GM23338 (cell line): Measurements from ENCODE around the gene SUN5.

Source experiments
- CREB1 ChIP-seq: fragments of 250-450 bp; sonication (Bioruptor Pico); IDR thresholded peaks from 2 replicates; pipeline ENCODE4 v1.5.0; 2020; ENCODE audit warnings: low read depth, mild to moderate bottlenecking, moderate library complexity
- EZH2 ChIP-seq: fragments of 200-600 bp; sonication (generic); IDR thresholded peaks from one replicate; pipeline ENCODE4 v1.8.0; 2017; ENCODE audit warnings: antibody characterized with exemption, mild to moderate bottlenecking, low read depth; ENCODE audit not compliant: unreplicated experiment
- EZH2phosphoT487 ChIP-seq: fragments of 200-600 bp; sonication (generic); IDR thresholded peaks from one replicate; pipeline ENCODE4 v1.8.1; 2018; ENCODE audit warnings: antibody characterized with exemption; ENCODE audit not compliant: unreplicated experiment
- JUNB ChIP-seq: IDR thresholded peaks from one replicate; pipeline ENCODE4 v1.6.1; 2016; ENCODE audit warnings: antibody characterized with exemption; ENCODE audit not compliant: unreplicated experiment
- POLR2AphosphoS5 ChIP-seq: IDR thresholded peaks from 2 replicates; pipeline ENCODE4 v1.6.1; 2016; ENCODE audit warnings: antibody characterized with exemption, low read depth
- TF ChIP-seq, protein P1 (sequence below), 2 experiments: fragments of 200-600 bp in 1 of 2; sonication (generic) in 1 of 2; conservative IDR thresholded peaks; 2 replicates each; pipeline versions ENCODE4 v1.5.1 to v1.6.1; 2016 to 2017; ENCODE audit warnings: antibody characterized with exemption in 2 of 2, low read depth in 2 of 2, mild to moderate bottlenecking in 2 of 2, moderate library complexity in 1 of 2
- TF ChIP-seq, protein P2 (sequence below): IDR thresholded peaks from one replicate; pipeline ENCODE4 v1.6.1; 2018; ENCODE audit warnings: antibody characterized with exemption; ENCODE audit not compliant: unreplicated experiment

DNA sequence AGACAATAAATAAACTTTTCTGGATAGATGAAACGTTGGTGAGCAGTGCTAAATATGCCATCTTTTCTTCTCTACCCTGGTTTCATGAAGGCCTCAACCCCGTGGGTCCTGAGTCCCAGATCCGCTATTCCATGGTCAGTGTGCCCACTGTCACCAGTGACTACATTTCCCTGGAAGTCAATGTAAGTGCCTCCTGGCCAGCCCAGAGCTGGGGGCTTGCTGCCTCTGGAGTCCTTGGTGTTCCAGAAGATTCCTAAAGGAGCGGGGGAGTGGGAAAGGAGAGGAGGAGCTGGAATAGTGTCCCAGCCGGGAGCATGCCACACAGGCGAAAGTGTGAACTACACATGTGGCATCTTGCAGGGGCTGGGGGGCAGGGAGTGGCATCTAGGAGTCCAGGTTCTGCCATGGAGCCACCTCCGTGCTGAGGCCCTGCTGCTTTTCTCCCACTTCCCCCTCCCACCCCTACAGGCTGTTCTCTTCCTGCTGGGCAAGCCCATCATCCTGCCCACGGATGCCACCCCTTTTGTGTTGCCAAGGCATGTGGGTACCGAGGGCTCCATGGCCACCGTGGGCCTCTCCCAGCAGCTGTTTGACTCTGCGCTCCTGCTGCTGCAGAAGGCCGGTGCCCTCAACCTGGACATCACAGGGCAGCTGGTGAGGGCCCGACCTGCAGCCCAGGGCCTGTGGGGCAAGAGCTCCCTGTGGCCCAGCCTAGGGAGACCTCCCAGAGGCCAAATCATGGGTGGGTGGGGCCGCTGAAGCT, 14.1 kb upstream of the SUN5 start:
- TF ChIP-seq, protein P1, sequence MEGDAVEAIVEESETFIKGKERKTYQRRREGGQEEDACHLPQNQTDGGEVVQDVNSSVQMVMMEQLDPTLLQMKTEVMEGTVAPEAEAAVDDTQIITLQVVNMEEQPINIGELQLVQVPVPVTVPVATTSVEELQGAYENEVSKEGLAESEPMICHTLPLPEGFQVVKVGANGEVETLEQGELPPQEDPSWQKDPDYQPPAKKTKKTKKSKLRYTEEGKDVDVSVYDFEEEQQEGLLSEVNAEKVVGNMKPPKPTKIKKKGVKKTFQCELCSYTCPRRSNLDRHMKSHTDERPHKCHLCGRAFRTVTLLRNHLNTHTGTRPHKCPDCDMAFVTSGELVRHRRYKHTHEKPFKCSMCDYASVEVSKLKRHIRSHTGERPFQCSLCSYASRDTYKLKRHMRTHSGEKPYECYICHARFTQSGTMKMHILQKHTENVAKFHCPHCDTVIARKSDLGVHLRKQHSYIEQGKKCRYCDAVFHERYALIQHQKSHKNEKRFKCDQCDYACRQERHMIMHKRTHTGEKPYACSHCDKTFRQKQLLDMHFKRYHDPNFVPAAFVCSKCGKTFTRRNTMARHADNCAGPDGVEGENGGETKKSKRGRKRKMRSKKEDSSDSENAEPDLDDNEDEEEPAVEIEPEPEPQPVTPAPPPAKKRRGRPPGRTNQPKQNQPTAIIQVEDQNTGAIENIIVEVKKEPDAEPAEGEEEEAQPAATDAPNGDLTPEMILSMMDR (conservative IDR thresholded peaks at IDR 0.05; ENCODE audit: low read depth in 2 of 2), result no peak
- TF ChIP-seq CREB1 (no peak), EZH2 (no peak), POLR2AphosphoS5 (no peak), JUNB (no peak), EZH2phosphoT487 (no peak)
- TF ChIP-seq, protein P2, sequence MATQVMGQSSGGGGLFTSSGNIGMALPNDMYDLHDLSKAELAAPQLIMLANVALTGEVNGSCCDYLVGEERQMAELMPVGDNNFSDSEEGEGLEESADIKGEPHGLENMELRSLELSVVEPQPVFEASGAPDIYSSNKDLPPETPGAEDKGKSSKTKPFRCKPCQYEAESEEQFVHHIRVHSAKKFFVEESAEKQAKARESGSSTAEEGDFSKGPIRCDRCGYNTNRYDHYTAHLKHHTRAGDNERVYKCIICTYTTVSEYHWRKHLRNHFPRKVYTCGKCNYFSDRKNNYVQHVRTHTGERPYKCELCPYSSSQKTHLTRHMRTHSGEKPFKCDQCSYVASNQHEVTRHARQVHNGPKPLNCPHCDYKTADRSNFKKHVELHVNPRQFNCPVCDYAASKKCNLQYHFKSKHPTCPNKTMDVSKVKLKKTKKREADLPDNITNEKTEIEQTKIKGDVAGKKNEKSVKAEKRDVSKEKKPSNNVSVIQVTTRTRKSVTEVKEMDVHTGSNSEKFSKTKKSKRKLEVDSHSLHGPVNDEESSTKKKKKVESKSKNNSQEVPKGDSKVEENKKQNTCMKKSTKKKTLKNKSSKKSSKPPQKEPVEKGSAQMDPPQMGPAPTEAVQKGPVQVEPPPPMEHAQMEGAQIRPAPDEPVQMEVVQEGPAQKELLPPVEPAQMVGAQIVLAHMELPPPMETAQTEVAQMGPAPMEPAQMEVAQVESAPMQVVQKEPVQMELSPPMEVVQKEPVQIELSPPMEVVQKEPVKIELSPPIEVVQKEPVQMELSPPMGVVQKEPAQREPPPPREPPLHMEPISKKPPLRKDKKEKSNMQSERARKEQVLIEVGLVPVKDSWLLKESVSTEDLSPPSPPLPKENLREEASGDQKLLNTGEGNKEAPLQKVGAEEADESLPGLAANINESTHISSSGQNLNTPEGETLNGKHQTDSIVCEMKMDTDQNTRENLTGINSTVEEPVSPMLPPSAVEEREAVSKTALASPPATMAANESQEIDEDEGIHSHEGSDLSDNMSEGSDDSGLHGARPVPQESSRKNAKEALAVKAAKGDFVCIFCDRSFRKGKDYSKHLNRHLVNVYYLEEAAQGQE, result no peak
